Gastrocnemius medialis (tissue), 4 donors: ENCODE results near the gene TMEM132C. TPM values are rescaled to one million over a fixed set of nuclear protein-coding genes. Genes with fewer than 3 reads are reported as not detected.

ENCODE experiments used
- ATAC-seq, 2 donors: fragments of 150-250 bp; one replicate each; pipeline ENCODE4 v1.9.1; 2016
- DNase-seq, 2 donors: peaks; one replicate each; pipeline ENCODE4 v3.0.0-alpha.2; 2019
- H3K27ac ChIP-seq, 4 donors: fragments of 200-600 bp; sonication (generic); 1 replicate in 1 of 4; 2 replicates in 3 of 4; pipeline ENCODE4 v1.5.1; 2016 to 2018; ENCODE audit warnings: mild to moderate bottlenecking in 2 of 4, moderate library complexity in 1 of 4
- H3K27me3 ChIP-seq, 3 donors: fragments of 200-600 bp; sonication (generic) in 2 of 3; 1 replicate in 1 of 3; 2 replicates in 2 of 3; pipeline versions ENCODE4 v1.5.1 to v1.6.0; 2016 to 2019; ENCODE audit warnings: mild to moderate bottlenecking in 1 of 3, moderate library complexity in 1 of 3
- H3K36me3 ChIP-seq, 2 donors: fragments of 200-600 bp; sonication (generic) in 1 of 2; one replicate each; pipeline ENCODE4 v1.5.1; 2017 to 2018
- H3K4me1 ChIP-seq, 2 donors: fragments of 200-600 bp; sonication (generic) in 1 of 2; one replicate each; pipeline ENCODE4 v1.5.1; 2016 to 2017; ENCODE audit warnings: mild to moderate bottlenecking in 2 of 2
- H3K4me3 ChIP-seq, 4 donors: fragments of 200-600 bp; sonication (generic) in 3 of 4; 1 replicate in 1 of 4; 2 replicates in 3 of 4; pipeline ENCODE4 v1.5.1; 2016 to 2019; ENCODE audit warnings: mild to moderate bottlenecking in 2 of 4
- H3K9me3 ChIP-seq, 3 donors: fragments of 200-600 bp; sonication (generic) in 2 of 3; 1 replicate in 1 of 3; 2 replicates in 2 of 3; pipeline ENCODE4 v1.5.1; 2016 to 2019
- POLR2A ChIP-seq, 2 donors: fragments of 450-650 bp; IDR thresholded peaks; one replicate each; pipeline ENCODE4 v1.6.1; 2017; ENCODE audit warnings: antibody characterized with exemption in 2 of 2, mild to moderate bottlenecking in 2 of 2, moderate library complexity in 2 of 2
- in situ Hi-C, 4 donors: fragments of 200-750 bp; cut with MboI; loops; one replicate each; pipeline versions ENCODE4 v1.15.0 to v1.8.0; 2017; ENCODE audit warnings: low sequenced_read_pairs in 4 of 4
- intact Hi-C: fragments of 100-400 bp; cut with DNase I; formaldehyde crosslinking; loops from one replicate; pipeline ENCODE4 v1.15.1; 2023; ENCODE audit warnings: low total_unique reads
- total RNA-seq, 4 donors: library from RNA; depleted of rRNA; stranded (reverse); fragments of >200 nt; gene quantifications; one replicate each; pipeline versions ENCODE4 v1.1.0 to v1.2.3, GENCODE V29; 2016
- TF ChIP-seq, protein P1 (sequence below), 5 experiments: fragments of 450-650 bp in 3 of 5; fragments of 200-600 bp in 2 of 5; sonication (generic) in 2 of 5; IDR thresholded peaks in 4 of 5; conservative IDR thresholded peaks in 1 of 5; 1 replicate in 4 of 5; 2 replicates in 1 of 5; pipeline ENCODE4 v1.5.1; 2016 to 2019; ENCODE audit warnings: antibody characterized with exemption in 5 of 5, mild to moderate bottlenecking in 3 of 5, moderate library complexity in 3 of 5

Gene TMEM132C
- total RNA-seq, 4 donors from 2014 or later = 0.24 to 0.82 (median 0.68) TPM

DNA sequence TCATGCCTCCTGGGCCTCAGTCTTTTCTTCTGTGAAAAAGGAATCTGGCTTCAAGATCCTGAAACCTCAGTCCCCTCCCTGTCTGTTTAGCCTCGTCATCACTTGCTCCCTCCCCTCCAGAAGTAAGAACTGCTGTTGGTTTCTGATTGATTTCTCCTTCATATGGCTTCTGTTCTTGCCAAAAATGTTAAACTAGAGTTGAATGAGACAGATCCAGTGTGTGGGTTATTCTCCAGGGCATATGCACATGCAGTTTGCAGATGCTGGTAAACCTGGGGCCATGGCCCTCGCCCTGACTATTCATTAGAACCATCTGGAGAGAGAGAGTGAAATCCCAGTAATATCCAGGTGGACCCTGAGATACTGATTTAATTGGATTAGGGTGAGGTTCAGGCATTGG is 175.1 kb downstream of the TMEM132C start:
- Histone ChIP-seq H3K27ac (no peak overlapping the region), H3K4me3 (no peak overlapping the region), H3K27me3 (no peaks in the 10 kb centered on the region), H3K4me1 (no peaks in the 10 kb centered on the region), H3K36me3 (no peaks in the 10 kb centered on the region), H3K9me3 (no peaks in the 10 kb centered on the region)
- in situ Hi-C loops (no loop called here), intact Hi-C loops (no loop called here)
- no peak for ATAC-seq
- DNase-seq = no peak
- no peak for TF ChIP-seq POLR2A (IDR thresholded peaks at IDR 0.05)
- TF ChIP-seq, protein P1, sequence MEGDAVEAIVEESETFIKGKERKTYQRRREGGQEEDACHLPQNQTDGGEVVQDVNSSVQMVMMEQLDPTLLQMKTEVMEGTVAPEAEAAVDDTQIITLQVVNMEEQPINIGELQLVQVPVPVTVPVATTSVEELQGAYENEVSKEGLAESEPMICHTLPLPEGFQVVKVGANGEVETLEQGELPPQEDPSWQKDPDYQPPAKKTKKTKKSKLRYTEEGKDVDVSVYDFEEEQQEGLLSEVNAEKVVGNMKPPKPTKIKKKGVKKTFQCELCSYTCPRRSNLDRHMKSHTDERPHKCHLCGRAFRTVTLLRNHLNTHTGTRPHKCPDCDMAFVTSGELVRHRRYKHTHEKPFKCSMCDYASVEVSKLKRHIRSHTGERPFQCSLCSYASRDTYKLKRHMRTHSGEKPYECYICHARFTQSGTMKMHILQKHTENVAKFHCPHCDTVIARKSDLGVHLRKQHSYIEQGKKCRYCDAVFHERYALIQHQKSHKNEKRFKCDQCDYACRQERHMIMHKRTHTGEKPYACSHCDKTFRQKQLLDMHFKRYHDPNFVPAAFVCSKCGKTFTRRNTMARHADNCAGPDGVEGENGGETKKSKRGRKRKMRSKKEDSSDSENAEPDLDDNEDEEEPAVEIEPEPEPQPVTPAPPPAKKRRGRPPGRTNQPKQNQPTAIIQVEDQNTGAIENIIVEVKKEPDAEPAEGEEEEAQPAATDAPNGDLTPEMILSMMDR (IDR thresholded peaks at IDR 0.05 in 4 of 5, conservative IDR thresholded peaks at IDR 0.05 in 1 of 5) = no peak

DNA sequence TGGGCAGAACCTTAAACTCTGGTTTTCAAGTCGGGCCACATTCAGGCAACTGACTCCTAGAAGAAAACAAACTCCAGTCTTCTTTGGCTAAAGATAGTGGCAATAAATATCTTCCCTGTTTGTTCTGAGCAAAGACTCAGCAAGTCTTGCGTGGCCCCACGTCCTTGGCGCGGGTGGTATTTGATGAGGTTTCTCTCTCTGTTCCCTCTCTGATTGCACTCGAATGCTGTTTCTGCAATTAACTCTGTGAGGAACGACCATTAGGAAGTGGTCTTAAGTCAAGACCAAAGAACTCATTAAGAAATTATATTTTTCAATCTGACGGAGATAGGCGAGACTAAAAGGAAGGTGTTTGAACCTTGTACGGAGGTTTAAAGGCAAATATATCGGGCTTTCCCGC is 177.6 kb downstream of the TMEM132C start:
- TF ChIP-seq, protein P1 (IDR thresholded peaks at IDR 0.05 in 4 of 5, conservative IDR thresholded peaks at IDR 0.05 in 1 of 5) = no peak
- no peak for TF ChIP-seq POLR2A (IDR thresholded peaks at IDR 0.05)
- H3K4me3 ChIP-seq = no peak overlapping the region
- intact Hi-C loops (no loop called here), in situ Hi-C loops (no loop called here)
- H3K36me3 ChIP-seq = no peaks in the 10 kb centered on the region
- H3K27me3 ChIP-seq = no peaks in the 10 kb centered on the region
- DNase-seq (no peak), ATAC-seq (no peak)
- H3K9me3 ChIP-seq = no peaks in the 10 kb centered on the region
- H3K4me1 ChIP-seq = no peaks in the 10 kb centered on the region
- no peak overlapping the region for H3K27ac ChIP-seq

DNA sequence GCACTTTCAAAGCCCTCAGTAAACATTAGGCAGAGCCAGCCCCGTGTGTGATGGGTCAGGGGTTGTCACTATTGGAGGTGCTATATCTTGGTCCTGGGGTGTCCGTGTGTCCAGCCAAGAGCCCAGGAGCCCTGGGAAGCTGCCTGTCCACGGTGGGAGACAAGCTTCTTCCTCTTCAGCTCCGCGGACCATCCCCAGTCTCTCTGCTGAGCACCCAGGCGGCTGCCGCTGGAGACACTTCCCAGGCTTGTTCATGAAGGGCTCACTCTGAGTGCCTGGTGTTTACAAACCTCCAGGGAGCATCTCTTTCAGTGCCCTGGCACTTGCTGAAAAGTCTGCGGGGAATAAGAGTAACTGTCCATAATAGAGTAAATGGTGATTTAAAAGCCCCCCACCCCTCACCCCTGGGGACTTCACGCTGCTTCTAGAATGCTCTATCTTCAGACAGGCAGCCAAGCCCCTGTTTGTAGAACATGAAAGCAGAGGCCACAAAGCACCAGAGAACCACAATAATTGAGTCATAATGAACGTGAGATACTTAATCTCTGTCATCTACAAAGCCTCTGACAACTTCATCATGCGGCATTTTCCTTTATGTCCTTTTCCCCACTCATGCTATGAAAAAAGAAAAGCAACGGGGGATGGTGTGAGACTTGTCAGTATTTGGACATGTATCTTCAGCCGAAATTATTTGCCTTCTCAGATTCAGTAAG is 178.6 kb downstream of the TMEM132C start:
- ATAC-seq (no peak), DNase-seq (no peak)
- Histone ChIP-seq H3K27me3 (no peaks in the 10 kb centered on the region), H3K36me3 (no peaks in the 10 kb centered on the region), H3K27ac (no peak overlapping the region), H3K9me3 (no peaks in the 10 kb centered on the region), H3K4me1 (no peaks in the 10 kb centered on the region), H3K4me3 (no peak overlapping the region)
- TF ChIP-seq POLR2A (IDR thresholded peaks at IDR 0.05) = no peak
- TF ChIP-seq, protein P1 (IDR thresholded peaks at IDR 0.05 in 4 of 5, conservative IDR thresholded peaks at IDR 0.05 in 1 of 5) = no peak
- intact Hi-C loops (no loop called here), in situ Hi-C loops (no loop called here)

DNA sequence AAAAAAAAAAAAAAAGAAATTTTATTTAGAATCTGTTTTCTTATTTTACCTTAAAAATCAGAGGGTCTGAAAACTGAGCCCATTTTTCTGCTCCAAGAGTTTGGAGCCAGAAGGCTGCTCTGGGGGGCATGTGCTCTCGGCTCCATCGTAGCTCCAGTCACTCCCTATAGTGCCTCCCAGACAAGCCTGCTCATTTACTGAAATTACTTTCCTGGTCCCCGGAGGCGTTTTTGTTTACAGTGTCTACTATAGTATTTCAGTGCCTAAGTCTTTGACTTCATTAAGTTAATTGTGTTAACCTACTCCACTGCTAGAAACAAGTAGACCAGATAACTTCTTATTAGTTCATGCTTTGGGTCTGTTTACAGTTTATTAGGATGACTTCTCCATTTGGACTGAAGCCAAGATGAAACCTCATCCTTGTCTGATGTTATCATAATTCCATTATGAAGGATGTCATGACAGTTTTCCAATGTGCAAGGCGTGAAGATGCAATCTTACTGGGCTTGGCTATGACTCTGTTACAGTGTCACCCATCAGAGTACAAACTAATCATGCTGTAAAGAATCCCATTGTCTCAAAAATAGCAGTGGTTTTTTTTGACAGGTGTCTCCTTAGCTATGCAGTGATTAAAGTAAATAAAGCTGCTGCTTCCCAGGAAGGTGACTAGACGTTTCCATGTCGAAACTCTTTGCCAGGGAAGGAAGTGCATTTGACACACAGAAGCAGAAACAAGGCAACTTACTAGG is 182.3 kb downstream of the TMEM132C start:
- H3K27me3 ChIP-seq = no peaks in the 10 kb centered on the region
- H3K4me1 ChIP-seq = no peaks in the 10 kb centered on the region
- H3K36me3 ChIP-seq = no peaks in the 10 kb centered on the region
- in situ Hi-C loops = no loop called here
- DNase-seq (no peak), ATAC-seq (no peak)
- H3K27ac ChIP-seq = no peak overlapping the region
- no peaks in the 10 kb centered on the region for H3K9me3 ChIP-seq
- no peak for TF ChIP-seq POLR2A (IDR thresholded peaks at IDR 0.05)
- TF ChIP-seq, protein P1 (IDR thresholded peaks at IDR 0.05 in 4 of 5, conservative IDR thresholded peaks at IDR 0.05 in 1 of 5) = no peak
- intact Hi-C loops = no loop called here
- H3K4me3 ChIP-seq = no peak overlapping the region
